OCI-LY3 (cell line): ENCODE measurements around the gene CNOT10.

Source experiments
- EZH2phosphoT487 ChIP-seq: fragments of 200-600 bp; shearing (Covaris generic); IDR thresholded peaks from 2 replicates; pipeline ENCODE4 v1.6.1; 2018; ENCODE audit warnings: antibody characterized with exemption, mixed run types, low read depth
- TF ChIP-seq, protein P1 (sequence below): fragments of 200-600, 300-600 bp; sonication (generic); IDR thresholded peaks from 2 replicates; pipeline ENCODE4 v1.5.1; 2014; ENCODE audit warnings: antibody characterized with exemption, low read length, low read depth

DNA sequence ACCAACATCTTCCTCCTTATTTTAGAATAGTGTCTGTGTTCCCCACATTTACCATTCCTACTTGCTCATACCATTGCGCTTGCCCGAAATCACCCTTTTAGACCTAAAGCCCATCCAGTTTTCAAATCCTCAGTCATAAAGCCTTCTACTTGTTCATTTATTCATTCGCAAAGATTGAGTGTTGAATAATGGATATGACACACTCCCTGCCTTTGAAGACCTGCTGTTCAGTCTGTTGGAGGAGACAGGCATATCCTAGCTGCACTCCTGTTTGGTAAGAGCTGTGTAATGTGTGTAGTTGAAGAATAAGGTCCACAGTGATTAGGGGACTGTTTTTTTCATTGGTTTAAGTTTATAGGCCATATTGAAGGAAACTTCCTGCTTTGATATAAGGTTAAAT is 1.7 kb downstream of the CNOT10 start:
- TF ChIP-seq, protein P1, sequence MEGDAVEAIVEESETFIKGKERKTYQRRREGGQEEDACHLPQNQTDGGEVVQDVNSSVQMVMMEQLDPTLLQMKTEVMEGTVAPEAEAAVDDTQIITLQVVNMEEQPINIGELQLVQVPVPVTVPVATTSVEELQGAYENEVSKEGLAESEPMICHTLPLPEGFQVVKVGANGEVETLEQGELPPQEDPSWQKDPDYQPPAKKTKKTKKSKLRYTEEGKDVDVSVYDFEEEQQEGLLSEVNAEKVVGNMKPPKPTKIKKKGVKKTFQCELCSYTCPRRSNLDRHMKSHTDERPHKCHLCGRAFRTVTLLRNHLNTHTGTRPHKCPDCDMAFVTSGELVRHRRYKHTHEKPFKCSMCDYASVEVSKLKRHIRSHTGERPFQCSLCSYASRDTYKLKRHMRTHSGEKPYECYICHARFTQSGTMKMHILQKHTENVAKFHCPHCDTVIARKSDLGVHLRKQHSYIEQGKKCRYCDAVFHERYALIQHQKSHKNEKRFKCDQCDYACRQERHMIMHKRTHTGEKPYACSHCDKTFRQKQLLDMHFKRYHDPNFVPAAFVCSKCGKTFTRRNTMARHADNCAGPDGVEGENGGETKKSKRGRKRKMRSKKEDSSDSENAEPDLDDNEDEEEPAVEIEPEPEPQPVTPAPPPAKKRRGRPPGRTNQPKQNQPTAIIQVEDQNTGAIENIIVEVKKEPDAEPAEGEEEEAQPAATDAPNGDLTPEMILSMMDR, result no peak
- TF ChIP-seq EZH2phosphoT487, result no peak
